GM12801 (cell line): ENCODE measurements around the gene ABI3BP.

ENCODE experiments used
- TF ChIP-seq, protein P1 (sequence below): IDR thresholded peaks from one replicate; pipeline ENCODE4 v1.5.1; 2011; ENCODE audit warnings: control low read depth; ENCODE audit not compliant: insufficient read length; ENCODE audit errors: extremely low read depth

Gene ABI3BP

DNA sequence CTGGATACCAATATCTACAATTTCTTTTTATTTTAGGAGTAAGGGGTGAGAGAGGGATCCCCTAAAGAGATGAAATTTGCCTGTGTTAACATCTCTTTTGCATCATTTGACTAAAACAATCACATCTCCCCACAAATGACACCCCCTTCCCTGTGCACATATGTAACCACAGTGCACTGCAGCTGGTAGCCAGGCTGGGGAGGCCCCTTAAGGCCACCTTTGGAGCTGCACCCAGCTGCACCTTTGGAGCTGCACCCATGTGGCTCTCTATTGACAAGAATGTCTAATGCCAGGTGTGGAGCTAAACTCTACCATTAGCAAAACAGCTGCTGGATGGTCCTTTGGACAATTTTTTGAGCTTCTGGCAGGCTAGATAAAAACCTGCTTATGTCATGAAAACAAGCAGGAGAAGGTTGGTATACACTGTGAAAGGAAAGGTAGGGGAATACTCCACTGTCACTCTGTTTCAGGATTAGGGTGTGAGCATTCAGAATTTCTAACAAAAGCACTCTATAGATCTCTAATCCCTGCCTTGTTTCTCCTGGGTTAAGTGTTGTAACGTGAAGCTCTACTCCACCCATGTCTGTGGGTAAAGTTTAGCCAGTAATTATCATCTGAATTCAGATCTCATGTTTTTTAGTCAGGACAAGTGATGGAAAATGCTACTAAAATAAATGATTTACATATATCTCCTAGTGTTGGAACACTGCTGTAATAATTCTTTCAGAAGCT lies 231.8 kb downstream of the ABI3BP start:
- TF ChIP-seq, protein P1, sequence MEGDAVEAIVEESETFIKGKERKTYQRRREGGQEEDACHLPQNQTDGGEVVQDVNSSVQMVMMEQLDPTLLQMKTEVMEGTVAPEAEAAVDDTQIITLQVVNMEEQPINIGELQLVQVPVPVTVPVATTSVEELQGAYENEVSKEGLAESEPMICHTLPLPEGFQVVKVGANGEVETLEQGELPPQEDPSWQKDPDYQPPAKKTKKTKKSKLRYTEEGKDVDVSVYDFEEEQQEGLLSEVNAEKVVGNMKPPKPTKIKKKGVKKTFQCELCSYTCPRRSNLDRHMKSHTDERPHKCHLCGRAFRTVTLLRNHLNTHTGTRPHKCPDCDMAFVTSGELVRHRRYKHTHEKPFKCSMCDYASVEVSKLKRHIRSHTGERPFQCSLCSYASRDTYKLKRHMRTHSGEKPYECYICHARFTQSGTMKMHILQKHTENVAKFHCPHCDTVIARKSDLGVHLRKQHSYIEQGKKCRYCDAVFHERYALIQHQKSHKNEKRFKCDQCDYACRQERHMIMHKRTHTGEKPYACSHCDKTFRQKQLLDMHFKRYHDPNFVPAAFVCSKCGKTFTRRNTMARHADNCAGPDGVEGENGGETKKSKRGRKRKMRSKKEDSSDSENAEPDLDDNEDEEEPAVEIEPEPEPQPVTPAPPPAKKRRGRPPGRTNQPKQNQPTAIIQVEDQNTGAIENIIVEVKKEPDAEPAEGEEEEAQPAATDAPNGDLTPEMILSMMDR, result no peak

GRCh38 chr3:100760377-100760776 lies 232.8 kb downstream of the ABI3BP start:
- TF ChIP-seq, protein P1, result no peak

GRCh38 chr3:100759950-100760349 lies 233.3 kb downstream of the ABI3BP start:
- TF ChIP-seq, protein P1, result no peak

GRCh38 chr3:100759159-100759558 lies 234.1 kb downstream of the ABI3BP start:
- TF ChIP-seq, protein P1, result no peak

- TF ChIP-seq, protein P1, result no peak
These were observed 236.8 kb downstream of the ABI3BP start for GRCh38 chr3:100756441-100756840.

DNA sequence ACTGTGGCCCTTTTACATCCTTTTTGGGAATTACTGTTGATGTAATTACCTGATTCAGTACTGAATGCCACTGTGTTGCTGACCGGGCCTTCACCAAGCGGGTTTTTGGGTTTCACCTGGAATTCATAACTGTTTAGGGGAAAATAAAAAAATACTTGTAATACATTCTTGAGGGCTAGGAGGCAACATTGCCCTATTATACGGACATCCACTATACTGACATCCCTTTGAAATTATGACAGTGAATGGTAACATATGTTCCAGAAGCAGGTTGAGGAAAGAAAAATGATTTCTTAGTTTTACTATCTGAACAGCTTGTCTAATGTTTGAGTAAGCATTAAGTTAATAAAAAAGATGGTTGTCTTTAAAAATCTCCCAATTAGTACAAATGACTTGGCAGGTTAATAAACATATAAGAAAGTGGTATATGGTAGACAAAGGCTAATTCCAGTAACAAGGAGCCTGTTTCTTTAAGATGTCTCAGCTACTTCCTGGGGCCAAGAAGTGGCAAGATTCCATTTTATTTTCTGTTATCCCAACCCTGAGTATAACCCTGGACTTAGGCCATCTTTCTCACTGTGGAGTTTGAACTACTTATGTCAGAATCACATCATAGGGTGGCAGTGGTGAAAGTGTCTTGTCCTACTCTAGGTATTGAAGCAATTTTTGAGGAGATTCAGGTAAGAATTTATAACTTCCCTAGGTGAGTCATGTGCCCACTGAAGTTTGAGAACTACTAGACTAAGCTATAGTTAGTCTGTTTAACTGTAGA lies 238.5 kb downstream of the ABI3BP start:
- TF ChIP-seq, protein P1, result no peak

- TF ChIP-seq, protein P1, result no peak
These were observed 239.4 kb downstream of the ABI3BP start for GRCh38 chr3:100753846-100754245.
